Measurements from ENCODE around the gene GNAI1. TPM values are rescaled to one million over a fixed set of nuclear protein-coding genes. Genes with fewer than 3 reads are reported as not detected.

The GNAI1 gene
- total and polyA plus RNA-seq, 10 of the 15 experiments (the other 5 are each of a cell fraction or from before 2014, with no cell fraction given), result not detected

- TF ChIP-seq ZNF207 (IDR thresholded peaks at IDR 0.05; ENCODE audit: borderline replicate concordance), result no peak
- TF ChIP-seq, protein P1, sequence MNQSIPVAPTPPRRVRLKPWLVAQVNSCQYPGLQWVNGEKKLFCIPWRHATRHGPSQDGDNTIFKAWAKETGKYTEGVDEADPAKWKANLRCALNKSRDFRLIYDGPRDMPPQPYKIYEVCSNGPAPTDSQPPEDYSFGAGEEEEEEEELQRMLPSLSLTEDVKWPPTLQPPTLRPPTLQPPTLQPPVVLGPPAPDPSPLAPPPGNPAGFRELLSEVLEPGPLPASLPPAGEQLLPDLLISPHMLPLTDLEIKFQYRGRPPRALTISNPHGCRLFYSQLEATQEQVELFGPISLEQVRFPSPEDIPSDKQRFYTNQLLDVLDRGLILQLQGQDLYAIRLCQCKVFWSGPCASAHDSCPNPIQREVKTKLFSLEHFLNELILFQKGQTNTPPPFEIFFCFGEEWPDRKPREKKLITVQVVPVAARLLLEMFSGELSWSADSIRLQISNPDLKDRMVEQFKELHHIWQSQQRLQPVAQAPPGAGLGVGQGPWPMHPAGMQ (IDR thresholded peaks at IDR 0.05; ENCODE audit: borderline replicate concordance), result no peak
- no peak for TF ChIP-seq NR2C1 (IDR thresholded peaks at IDR 0.05)
- no peak for TF ChIP-seq BRCA1 (IDR thresholded peaks at IDR 0.05; ENCODE audit: low read depth, low read length)
- TF ChIP-seq TAF1 (IDR thresholded peaks at IDR 0.05; ENCODE audit: borderline replicate concordance, low read depth, low read length), result no peak
- no peak for TF ChIP-seq EP300 (IDR thresholded peaks at IDR 0.05; ENCODE audit: borderline replicate concordance in 1 of 2, control insufficient read depth in 1 of 2, low read depth in 2 of 2, low read length in 2 of 2)
Measured at GRCh38 chr7:80186721-80187120, 52.1 kb downstream of the GNAI1 start (continued).

GRCh38 chr7:80187279-80187678 lies 52.6 kb downstream of the GNAI1 start:
- ChIA-PET CTCF (no interaction called here), RAD21 (ENCODE audit: unreplicated experiment) (no interaction called here)
- no peak for DNase-seq (ENCODE audit: low read depth, low spot score)

More at GRCh38 chr7:80187279-80187678, 52.6 kb downstream of the GNAI1 start:
- Histone ChIP-seq H3K4me1 (ENCODE audit: control insufficient read depth, insufficient read depth, low read length) (no peaks in the 10 kb centered on the region), H3K27ac (ENCODE audit: control insufficient read depth, insufficient read depth) (no peak overlapping the region), H4K20me1 (ENCODE audit: control insufficient read depth, insufficient read depth) (no peaks in the 10 kb centered on the region), H3K4me2 (ENCODE audit: control insufficient read depth, insufficient read depth) (no peak overlapping the region), H3K79me2 (ENCODE audit: control insufficient read depth, insufficient read depth, low read length) (no peaks in the 10 kb centered on the region), H3K36me3 (ENCODE audit: control insufficient read depth in 2 of 2, insufficient read depth in 2 of 2, low read length in 1 of 2) (no peaks in the 10 kb centered on the region), H3K4me3 (no peak overlapping the region), H3K9ac (ENCODE audit: control insufficient read depth, insufficient read depth, low read length) (no peak overlapping the region), H3K27me3 (replicated peaks in 1 of 2; ENCODE audit: control insufficient read depth in 2 of 2, insufficient read depth in 2 of 2, low read length in 1 of 2) (no peaks in the 10 kb centered on the region), H3K9me3 (replicated peaks; ENCODE audit: control insufficient read depth, insufficient read depth, low read length) (no peaks in the 10 kb centered on the region), H2AFZ (ENCODE audit: control insufficient read depth, low read depth, low read length) (no peak overlapping the region)
- ChIA-PET POLR2A (no interaction called here), SMC1A (ENCODE audit: uncharacterized antibody, unreplicated experiment) (no interaction called here)
- WGBS (ENCODE audit: insufficient coverage, insufficient replicate concordance, low lambda C conversion rate, missing lambda C conversion rate), result 4% methylated on average over 1 of the region's 1 CpG
- ATAC-seq, result no peak
- intact Hi-C loops (cut with micrococcal nuclease; ENCODE audit: unreplicated experiment), result no loop called here
- BruUV-seq (replicated peaks), result no TSS peak
- TF ChIP-seq SMAD5 (IDR thresholded peaks at IDR 0.05; ENCODE audit: low read depth), result no peak
- no peak for TF ChIP-seq MTA2 (IDR thresholded peaks at IDR 0.05; ENCODE audit: low read depth)
- TF ChIP-seq PBX3 (IDR thresholded peaks at IDR 0.05; ENCODE audit: insufficient replicate concordance, low read depth, low read length), result no peak
- no peak for TF ChIP-seq ESRRA (IDR thresholded peaks at IDR 0.05; ENCODE audit: low read length)
- TF ChIP-seq IRF3 (IDR thresholded peaks at IDR 0.05), result no peak
- TF ChIP-seq CREB1 (IDR thresholded peaks at IDR 0.05; ENCODE audit: low read depth), result no peak
- no peak for TF ChIP-seq IKZF1 (conservative IDR thresholded peaks at IDR 0.05)
- in situ Hi-C loops (cut with MboI), result no loop called here
- no peak for FAIRE-seq

Measured in GM12878 (cell line).